CD4-positive, CD25-positive, alpha-beta regulatory T cell (primary cell): Measurements from ENCODE around the gene IMPDH1. TPM values are rescaled to one million over a fixed set of nuclear protein-coding genes. Genes with fewer than 3 reads are reported as not detected.
A peak's percentile ranks its signal among the peaks of the same experiment; 100 is the strongest.

Experiments
- ATAC-seq, 2 donors: fragments of 150-1000 bp; cut with Tn5 transposase; one replicate each; pipeline ENCODE4 v1.10.0; 2021; ENCODE audit warnings: low read depth in 2 of 2, moderate number of reproducible peaks in 2 of 2, moderate library complexity in 1 of 2
- DNase-seq, 3 donors: peaks; one replicate each; pipeline versions ENCODE4 v3.0.0 to v3.0.0-alpha.2; 2012 to 2022; ENCODE audit warnings: mixed read lengths in 1 of 3
- H3K27ac ChIP-seq: one replicate; pipeline ENCODE4 v1.7.0; 2013; ENCODE audit warnings: mild to moderate bottlenecking, low read length; ENCODE audit not compliant: insufficient read depth, poor library complexity, severe bottlenecking
- H3K27me3 ChIP-seq: one replicate; pipeline ENCODE4 v1.7.0; 2013; ENCODE audit warnings: low read length; ENCODE audit not compliant: control insufficient read depth, insufficient read depth
- H3K36me3 ChIP-seq: one replicate; pipeline ENCODE4 v1.7.0; 2013; ENCODE audit warnings: mild to moderate bottlenecking, low read length, moderate library complexity; ENCODE audit not compliant: control insufficient read depth, insufficient read depth
- H3K4me1 ChIP-seq: 2 replicates; pipeline ENCODE4 v1.7.0; 2013; ENCODE audit warnings: mild to moderate bottlenecking, low read length; ENCODE audit not compliant: insufficient read depth, control insufficient read depth, poor library complexity, severe bottlenecking
- H3K4me3 ChIP-seq: one replicate; pipeline ENCODE4 v1.7.0; 2013; ENCODE audit warnings: low read depth, mild to moderate bottlenecking, low read length, moderate library complexity
- H3K9me3 ChIP-seq, 2 experiments: 1 replicate in 1 of 2; 2 replicates in 1 of 2; pipeline ENCODE4 v1.7.0; 2013; ENCODE audit warnings: low read length in 2 of 2, mild to moderate bottlenecking in 1 of 2, moderate library complexity in 1 of 2; ENCODE audit not compliant: control insufficient read depth in 2 of 2
- H3K27ac Mint-ChIP-seq, 3 donors: one replicate each; pipeline ENCODE4 v1.8.0; 2020 to 2022; ENCODE audit warnings: mild to moderate bottlenecking in 3 of 3, mixed read lengths in 3 of 3, moderate library complexity in 2 of 3
- H3K27me3 Mint-ChIP-seq: one replicate; pipeline ENCODE4 v1.8.0; 2022; ENCODE audit warnings: mild to moderate bottlenecking, mixed read lengths
- H3K36me3 Mint-ChIP-seq: one replicate; pipeline ENCODE4 v1.8.0; 2020; ENCODE audit warnings: mixed read lengths
- H3K4me1 Mint-ChIP-seq, 4 donors: one replicate each; pipeline ENCODE4 v1.8.0; 2020 to 2022; ENCODE audit warnings: mixed read lengths in 4 of 4, mild to moderate bottlenecking in 1 of 4
- H3K4me3 Mint-ChIP-seq, 4 donors: one replicate each; pipeline ENCODE4 v1.8.0; 2020 to 2022; ENCODE audit warnings: mild to moderate bottlenecking in 4 of 4, mixed read lengths in 4 of 4, moderate library complexity in 3 of 4
- H3K9me3 Mint-ChIP-seq, 7 donors: one replicate each; pipeline ENCODE4 v1.8.0; 2020 to 2022; ENCODE audit warnings: mixed read lengths in 7 of 7, mild to moderate bottlenecking in 3 of 7, moderate library complexity in 2 of 7
- polyA plus RNA-seq, 4 donors: library from polyadenylated mRNA; unstranded; fragments of 300-500 nt; fragmentation: Illumina TruSeq; gene quantifications; one replicate each; pipeline ENCODE4 v1.2.3, GENCODE V29; 2021
- total RNA-seq: library from RNA; stranded (reverse); gene quantifications from one replicate; pipeline ENCODE4 v1.2.3, GENCODE V29; 2022

Gene IMPDH1
- total and polyA plus RNA-seq, 5 donors from 2014 or later: 27.2 to 48.2 (median 36.1) TPM

- Mint-ChIP-seq H3K27me3 (peaks cover 14% of the 10 kb centered on the region), H3K27ac (no peak overlapping the region), H3K9me3 (no peaks in the 10 kb centered on the region), H3K4me1 (no peaks in the 10 kb centered on the region), H3K4me3 (no peak overlapping the region), H3K36me3 (no peaks in the 10 kb centered on the region)
- no peaks in the 10 kb centered on the region for H3K36me3 ChIP-seq
- DNase-seq (no peak), ATAC-seq (no peak)
- no peaks in the 10 kb centered on the region for H3K9me3 ChIP-seq
- no peak overlapping the region for H3K4me3 ChIP-seq
- no peaks in the 10 kb centered on the region for H3K4me1 ChIP-seq
- no peaks in the 10 kb centered on the region for H3K27me3 ChIP-seq
- H3K27ac ChIP-seq: no peak overlapping the region
Measured at GRCh38 chr7:128419257-128419656, 9.5 kb upstream of the IMPDH1 start.

DNA sequence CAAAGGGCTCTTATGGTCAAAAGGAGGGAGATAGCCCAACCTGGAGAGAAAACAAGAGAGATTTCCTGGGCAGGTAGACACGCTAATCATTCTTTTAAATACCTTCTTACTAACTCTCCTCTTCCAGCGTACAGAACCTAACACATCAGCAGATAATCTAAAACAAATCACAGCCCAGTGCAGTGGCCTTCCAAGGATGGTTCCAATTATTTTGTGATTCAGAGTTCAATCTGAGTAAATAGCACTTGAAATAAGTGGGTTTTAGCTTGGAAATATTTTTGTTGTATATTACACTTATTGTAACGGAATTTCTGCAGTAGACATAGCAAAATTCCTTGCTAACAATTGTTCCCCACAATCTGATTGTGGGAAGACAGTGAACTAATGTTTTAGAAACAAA lies 7.3 kb upstream of the IMPDH1 start:
- Mint-ChIP-seq H3K27me3 (peaks cover 14% of the 10 kb centered on the region), H3K4me3 (no peak overlapping the region), H3K9me3 (no peaks in the 10 kb centered on the region), H3K27ac (no peak overlapping the region), H3K4me1 (no peaks in the 10 kb centered on the region), H3K36me3 (no peaks in the 10 kb centered on the region)
- no peak for ATAC-seq
- H3K27ac ChIP-seq: no peak overlapping the region
- no peaks in the 10 kb centered on the region for H3K36me3 ChIP-seq
- H3K4me1 ChIP-seq: no peaks in the 10 kb centered on the region
- H3K4me3 ChIP-seq: no peak overlapping the region
- H3K27me3 ChIP-seq: no peaks in the 10 kb centered on the region
- H3K9me3 ChIP-seq: no peaks in the 10 kb centered on the region
- no peak for DNase-seq

DNA sequence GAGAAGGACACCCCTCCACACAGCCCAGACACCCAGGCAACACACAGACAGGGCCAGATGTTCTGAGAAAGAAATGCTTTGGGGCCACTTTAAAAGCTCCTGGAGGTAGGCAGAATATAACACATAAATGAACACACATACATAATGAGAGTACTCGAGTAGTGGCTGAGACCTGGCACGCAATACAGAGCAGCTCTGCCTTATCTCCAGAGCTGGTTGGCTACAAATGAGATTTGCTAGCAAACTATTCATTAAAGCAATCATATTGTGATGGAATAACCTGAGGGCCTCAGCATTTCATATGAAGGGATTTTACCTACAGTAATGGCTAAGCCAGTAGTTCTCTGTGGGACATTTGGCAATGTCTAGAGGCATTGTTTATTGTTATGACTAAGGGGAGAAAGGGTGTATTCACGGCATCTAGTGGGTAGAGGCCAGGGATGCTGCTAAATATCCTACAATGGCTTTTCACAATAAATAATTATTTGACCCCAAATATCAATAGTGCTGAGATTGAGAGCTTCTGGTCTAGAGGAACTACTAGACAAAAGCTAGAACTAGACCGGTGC lies 5.5 kb upstream of the IMPDH1 start:
- no peak for DNase-seq
- peaks cover 0 to 4% (median 3%) of the 10 kb centered on the region in 4 donors for H3K4me1 Mint-ChIP-seq
- H3K4me3 ChIP-seq: no peak overlapping the region
- H3K36me3 ChIP-seq: no peaks in the 10 kb centered on the region
- H3K27ac ChIP-seq: no peak overlapping the region
- no peak for ATAC-seq
- H3K4me1 ChIP-seq: peaks cover 6% of the 10 kb centered on the region
- no peak overlapping the region for H3K4me3 Mint-ChIP-seq
- no peaks in the 10 kb centered on the region for H3K36me3 Mint-ChIP-seq
- H3K27ac Mint-ChIP-seq: no peak overlapping the region
- H3K9me3 ChIP-seq: no peaks in the 10 kb centered on the region
- no peaks in the 10 kb centered on the region for H3K9me3 Mint-ChIP-seq
- no peaks in the 10 kb centered on the region for H3K27me3 ChIP-seq
- H3K27me3 Mint-ChIP-seq: peaks cover 17% of the 10 kb centered on the region

GRCh38 chr7:128410451-128410753 lies 620 bp upstream of the IMPDH1 start:
- no peaks in the 10 kb centered on the region for H3K9me3 ChIP-seq

GRCh38 chr7:128408709-128409595 lies 830 bp downstream of the IMPDH1 start:
- peaks cover 0 to 1% (median 0%) of the 10 kb centered on the region in 7 donors for H3K9me3 Mint-ChIP-seq
- ATAC-seq: no peak
- Histone ChIP-seq H3K4me3 (peak overlapping the region; percentile 69), H3K4me1 (peaks cover 52% of the 10 kb centered on the region), H3K27ac (peak overlapping the region; percentile 78), H3K27me3 (no peaks in the 10 kb centered on the region), H3K9me3 (no peaks in the 10 kb centered on the region), H3K36me3 (no peaks in the 10 kb centered on the region)
- no peaks in the 10 kb centered on the region for H3K36me3 Mint-ChIP-seq
- peak overlapping the region; percentile 79 to 92 (median 92) for H3K27ac Mint-ChIP-seq
- DNase-seq: peak in 1 of 3 donors; percentile 8
- peaks cover 5% of the 10 kb centered on the region for H3K27me3 Mint-ChIP-seq
- peak overlapping the region; percentile 90 to 96 (median 92) for H3K4me3 Mint-ChIP-seq
- peaks cover 0 to 49% (median 35%) of the 10 kb centered on the region in 4 donors for H3K4me1 Mint-ChIP-seq

More at GRCh38 chr7:128410451-128410753, 620 bp upstream of the IMPDH1 start:
- Histone ChIP-seq H3K27me3 (no peaks in the 10 kb centered on the region), H3K27ac (peak overlapping the region; percentile 78), H3K36me3 (no peaks in the 10 kb centered on the region), H3K4me3 (peak overlapping the region; percentile 82), H3K4me1 (peaks cover 38% of the 10 kb centered on the region)
- ATAC-seq (no peak), DNase-seq (no peak)
- Mint-ChIP-seq H3K4me3 (peak overlapping the region; percentile 81 to 94 (median 90)), H3K9me3 (no peaks in the 10 kb centered on the region), H3K27me3 (peaks cover 14% of the 10 kb centered on the region), H3K27ac (peak overlapping the region; percentile 92 to 93 (median 93)), H3K4me1 (peaks cover 0 to 37% (median 24%) of the 10 kb centered on the region in 4 donors), H3K36me3 (no peaks in the 10 kb centered on the region)

- DNase-seq (no peak), ATAC-seq (no peak)
- H3K27ac ChIP-seq: peak overlapping the region; percentile 33
Measured at GRCh38 chr7:128407751-128408708, 1.8 kb downstream of the IMPDH1 start.

DNA sequence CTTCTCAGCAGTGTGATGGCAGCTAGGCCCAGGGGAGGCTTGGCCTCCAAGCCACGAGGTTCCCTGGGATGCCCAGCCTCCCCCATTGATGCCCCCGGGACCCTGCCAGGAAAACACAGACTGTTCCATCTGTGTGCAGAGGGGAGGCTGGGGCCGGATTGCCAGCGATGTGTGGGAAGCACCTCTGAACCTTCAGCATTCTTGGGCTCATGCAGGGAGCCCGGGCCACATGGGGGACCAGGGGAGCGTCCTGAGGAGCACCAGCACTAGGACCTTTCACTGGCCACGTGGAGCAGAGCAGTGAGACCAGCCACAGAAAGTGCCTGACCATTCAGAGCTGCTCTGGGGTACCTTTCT lies 2.6 kb downstream of the IMPDH1 start:
- DNase-seq (no peak), ATAC-seq (no peak)
- Histone ChIP-seq H3K27ac (peak overlapping the region; percentile 33), H3K4me3 (no peak overlapping the region), H3K4me1 (peaks cover 55% of the 10 kb centered on the region), H3K36me3 (no peaks in the 10 kb centered on the region), H3K27me3 (no peaks in the 10 kb centered on the region), H3K9me3 (no peaks in the 10 kb centered on the region)
- Mint-ChIP-seq H3K4me3 (peak overlapping the region; percentile 70 to 96 (median 86)), H3K27ac (peak overlapping the region in 2 of 3 donors; percentile 89 to 96), H3K27me3 (peaks cover 5% of the 10 kb centered on the region), H3K9me3 (peaks cover 0 to 1% (median 0%) of the 10 kb centered on the region in 7 donors), H3K4me1 (peaks cover 3 to 65% (median 45%) of the 10 kb centered on the region in 4 donors), H3K36me3 (peaks cover 4% of the 10 kb centered on the region)

More at GRCh38 chr7:128407751-128408708, 1.8 kb downstream of the IMPDH1 start:
- H3K4me1 Mint-ChIP-seq: peaks cover 0 to 58% (median 41%) of the 10 kb centered on the region in 4 donors
- H3K9me3 ChIP-seq: no peaks in the 10 kb centered on the region
- peaks cover 4% of the 10 kb centered on the region for H3K36me3 Mint-ChIP-seq
- H3K4me1 ChIP-seq: peaks cover 55% of the 10 kb centered on the region
- no peak overlapping the region for H3K4me3 ChIP-seq
- H3K27me3 Mint-ChIP-seq: peaks cover 5% of the 10 kb centered on the region
- peak overlapping the region; percentile 79 to 96 (median 81) for H3K27ac Mint-ChIP-seq
- H3K27me3 ChIP-seq: no peaks in the 10 kb centered on the region
- peak overlapping the region; percentile 79 to 96 (median 92) for H3K4me3 Mint-ChIP-seq
- H3K36me3 ChIP-seq: no peaks in the 10 kb centered on the region
- peaks cover 0 to 1% (median 0%) of the 10 kb centered on the region in 7 donors for H3K9me3 Mint-ChIP-seq
